ENCODE results near the gene WASF1. TPM values are rescaled to one million over a fixed set of nuclear protein-coding genes. Genes with fewer than 3 reads are reported as not detected.
A peak's percentile ranks its signal among the peaks of the same experiment; 100 is the strongest.

WASF1 gene
- total RNA-seq, result 12.9 TPM

DNA sequence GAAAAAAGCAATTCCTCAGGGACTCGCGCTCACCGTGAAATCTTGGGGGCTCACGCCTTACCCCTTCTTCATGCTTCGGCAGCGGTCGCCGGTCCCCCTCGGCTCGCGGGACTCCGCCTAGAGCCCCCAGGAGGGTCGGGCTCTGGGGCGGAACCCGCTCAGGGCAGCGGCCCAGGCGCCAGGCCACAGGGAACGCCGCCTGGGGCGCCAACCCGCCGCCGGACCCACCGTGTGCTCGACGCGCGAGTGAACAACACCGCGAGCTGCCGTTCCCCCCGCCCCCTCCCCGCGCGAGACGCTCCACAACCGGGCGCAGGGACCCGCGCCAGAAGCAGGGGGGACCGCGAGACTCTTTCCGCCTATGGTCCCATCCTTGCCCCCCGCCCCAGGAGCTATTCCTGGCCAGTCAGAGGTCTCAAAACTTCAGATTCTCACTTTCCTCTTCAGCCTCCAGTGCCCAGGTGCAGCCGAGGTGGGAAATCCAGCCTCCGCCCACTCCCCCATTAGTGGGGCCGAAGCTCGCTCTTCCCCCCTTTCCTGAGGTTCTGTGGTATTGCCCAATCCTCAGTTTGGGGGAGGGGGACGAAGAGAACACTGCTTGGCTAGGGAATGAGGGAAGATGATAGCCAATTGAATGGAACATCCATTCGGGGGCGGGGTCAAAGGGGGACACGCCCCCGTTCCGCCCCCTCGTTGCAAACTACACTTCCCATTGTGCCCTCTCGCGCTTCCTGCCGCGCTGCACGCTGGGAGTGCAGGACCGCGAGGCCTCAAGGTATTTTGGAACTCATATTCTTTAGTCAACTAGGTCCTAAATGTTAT, at the start of gene WASF1:
Gene WASF1, minus strand, starts transcription at position 265 of the 822 bp plus-strand sequence. CDS start 52,069 bp downstream, outside the sequence.
- peak; percentile 97 for DNase-seq (ENCODE audit: low spot score)

GRCh38 chr6:110226261-110226660, 46.8 kb upstream of the WASF1 start:
- no peak for DNase-seq (ENCODE audit: low spot score)

- no peak for DNase-seq (ENCODE audit: low spot score)
Measured at GRCh38 chr6:110221738-110222137, 42.3 kb upstream of the WASF1 start.

GRCh38 chr6:110217266-110217665, 37.8 kb upstream of the WASF1 start:
- DNase-seq (ENCODE audit: low spot score), result no peak

- DNase-seq (ENCODE audit: low spot score), result no peak
Measured at GRCh38 chr6:110216140-110216539, 36.7 kb upstream of the WASF1 start.

GRCh38 chr6:110214338-110214737, 34.9 kb upstream of the WASF1 start:
- DNase-seq (ENCODE audit: low spot score), result no peak

DNA sequence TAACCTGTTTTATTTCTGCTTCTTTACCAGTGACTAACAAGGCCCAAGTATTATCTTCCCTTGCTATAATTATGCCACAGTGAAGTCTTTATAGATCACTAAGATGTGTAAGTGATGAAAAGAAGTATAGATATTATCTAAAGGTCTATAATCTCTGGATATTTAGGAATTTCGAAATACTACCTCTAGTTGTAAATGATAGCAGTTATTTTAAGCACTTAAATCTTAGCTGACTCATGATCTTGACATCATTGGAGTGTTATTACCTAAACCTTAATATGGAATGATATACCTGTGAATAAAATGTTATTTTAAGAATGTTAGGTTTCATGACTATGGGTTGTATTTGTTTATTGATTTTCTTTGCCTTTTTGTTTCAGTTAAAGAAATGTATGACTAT, 32.3 kb upstream of the WASF1 start:
- DNase-seq (ENCODE audit: low spot score), result no peak

DNA sequence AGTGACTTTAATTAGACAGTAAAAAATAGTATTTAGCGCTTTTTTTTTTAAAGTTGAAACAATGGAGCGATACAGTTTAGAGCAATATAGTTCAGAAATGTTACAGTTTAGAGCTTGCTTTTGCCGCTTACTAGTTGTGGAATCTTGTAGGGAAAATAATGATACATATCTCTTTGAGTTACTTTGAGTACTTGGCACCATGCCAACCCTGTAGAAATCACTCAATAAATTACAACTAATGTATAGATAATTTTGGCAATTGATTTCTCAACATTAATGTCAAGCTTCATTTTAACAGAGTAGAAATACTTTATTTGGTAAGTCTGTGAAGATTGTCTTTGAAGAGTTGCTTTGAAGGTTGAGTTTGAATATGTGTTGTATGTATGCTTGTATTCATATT, 28.2 kb upstream of the WASF1 start:
- DNase-seq (ENCODE audit: low spot score), result no peak

DNA sequence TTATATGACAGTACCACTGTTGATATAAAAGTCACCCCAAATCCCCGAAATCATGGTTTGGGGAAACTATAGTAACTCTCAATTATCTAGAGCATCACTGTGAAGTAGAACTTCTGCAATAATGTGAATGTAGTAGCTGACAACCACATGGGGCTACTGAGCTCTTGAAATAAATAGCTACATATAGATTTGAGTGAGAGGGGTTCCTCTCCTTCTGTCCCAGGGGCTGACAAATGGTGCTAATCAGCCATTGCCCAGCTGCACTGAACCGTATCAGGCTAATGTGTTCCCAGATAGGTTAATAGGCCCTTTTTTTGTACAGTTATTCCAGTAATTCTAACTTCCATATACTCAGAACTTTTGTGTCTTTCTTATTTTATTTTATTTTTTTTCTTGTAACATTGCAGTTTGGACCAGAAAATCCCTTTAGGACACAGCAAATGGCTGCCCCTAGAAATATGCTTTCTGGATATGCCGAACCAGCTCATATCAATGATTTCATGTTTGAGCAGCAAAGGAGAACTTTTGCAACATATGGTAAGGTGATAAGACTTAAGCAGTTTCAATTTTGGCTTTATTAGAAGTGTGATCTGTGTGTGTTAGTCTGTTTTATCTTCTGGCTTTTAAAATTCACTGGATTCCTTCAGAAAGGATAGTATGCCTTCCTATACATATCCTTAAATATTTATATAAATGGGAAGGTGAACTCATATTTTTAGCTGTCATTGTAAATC, 21.8 kb upstream of the WASF1 start:
- no peak for DNase-seq (ENCODE audit: low spot score)

GRCh38 chr6:110198561-110198960, 19.1 kb upstream of the WASF1 start:
- no peak for DNase-seq (ENCODE audit: low spot score)

DNA sequence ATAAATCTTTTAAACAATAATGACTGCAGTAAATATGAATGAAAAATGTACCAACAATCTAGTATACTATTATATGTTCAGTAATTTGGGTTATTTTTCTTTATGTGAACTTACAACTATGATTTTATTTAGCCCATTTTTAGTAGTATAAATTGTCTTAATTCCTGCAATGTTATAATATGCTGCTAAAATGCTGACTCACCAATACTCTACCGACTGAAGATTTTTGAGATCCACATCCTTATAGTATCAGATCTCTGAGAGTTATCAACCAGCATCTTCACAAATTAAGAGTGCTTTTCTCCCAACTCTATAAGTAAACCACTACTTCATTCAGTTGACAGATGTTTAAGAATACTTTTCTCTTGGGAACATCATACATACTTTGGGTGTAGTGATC, 17.4 kb upstream of the WASF1 start:
- DNase-seq (ENCODE audit: low spot score), result no peak

GRCh38 chr6:110195639-110196038, 16.2 kb upstream of the WASF1 start:
- DNase-seq (ENCODE audit: low spot score), result no peak

DNA sequence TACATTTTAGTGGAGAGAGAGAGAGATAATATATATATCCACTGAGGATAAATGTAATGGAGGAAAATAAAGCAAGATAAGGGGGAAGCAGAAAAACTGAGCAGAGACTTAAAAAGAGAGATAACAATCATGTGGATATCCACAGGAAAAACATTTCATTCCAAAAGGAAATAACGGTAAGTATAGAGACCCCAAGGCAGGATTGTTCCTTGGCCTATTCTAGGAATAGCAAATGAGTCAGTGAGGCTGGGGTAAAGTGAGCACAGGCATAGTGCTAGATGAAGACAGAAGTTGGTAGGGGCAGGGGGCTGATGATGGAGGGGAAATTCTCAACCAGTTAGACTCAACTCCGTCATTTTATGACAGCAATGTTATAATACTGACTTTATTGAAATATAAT, 12.0 kb upstream of the WASF1 start:
- DNase-seq (ENCODE audit: low spot score), result no peak

- DNase-seq (ENCODE audit: low spot score), result no peak
Measured at GRCh38 chr6:110190726-110191125, 11.3 kb upstream of the WASF1 start.

DNA sequence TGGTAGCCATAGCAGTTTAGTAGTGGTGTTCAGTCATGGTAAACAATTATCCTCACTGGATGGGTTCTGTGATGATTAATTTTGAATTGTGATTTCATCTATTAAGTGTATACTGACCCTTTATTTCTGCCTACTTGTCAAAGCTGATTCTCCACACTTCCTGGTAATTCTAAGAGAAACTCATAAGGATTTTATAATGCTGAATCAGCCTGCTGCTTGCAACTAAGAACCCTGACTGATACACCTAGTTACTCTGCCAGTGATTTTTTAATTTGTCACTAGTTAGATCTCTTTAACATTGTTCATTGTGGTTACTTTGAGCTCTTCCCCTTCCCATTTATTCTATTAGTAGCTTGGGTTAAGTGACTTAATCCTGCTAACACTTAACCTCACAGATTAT, 9.3 kb upstream of the WASF1 start:
- no peak for DNase-seq (ENCODE audit: low spot score)

DNA sequence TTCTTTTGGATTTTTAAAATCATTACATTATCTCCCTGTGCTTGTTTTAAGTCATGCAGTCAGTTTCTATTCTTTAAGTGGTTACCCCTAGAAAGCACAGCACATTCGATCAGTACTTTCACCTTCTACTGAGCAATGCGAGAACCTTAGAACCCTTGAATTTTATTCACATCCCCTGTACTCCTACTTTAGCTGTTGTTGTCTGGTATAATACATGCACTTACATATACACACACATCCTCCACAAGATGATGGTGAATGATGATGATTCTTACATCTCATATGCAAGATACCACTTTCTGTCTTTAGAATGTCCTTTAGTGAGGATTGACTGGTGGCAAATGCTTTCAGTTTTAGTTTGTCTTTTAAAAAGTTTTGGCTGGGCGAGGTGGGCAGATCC, 6.4 kb upstream of the WASF1 start:
- DNase-seq (ENCODE audit: low spot score), result no peak

GRCh38 chr6:110183292-110183885, 3.9 kb upstream of the WASF1 start:
- no peak for DNase-seq (ENCODE audit: low spot score)

- DNase-seq (ENCODE audit: low spot score), result no peak
Measured at GRCh38 chr6:110181131-110182030, 1.9 kb upstream of the WASF1 start.

DNA sequence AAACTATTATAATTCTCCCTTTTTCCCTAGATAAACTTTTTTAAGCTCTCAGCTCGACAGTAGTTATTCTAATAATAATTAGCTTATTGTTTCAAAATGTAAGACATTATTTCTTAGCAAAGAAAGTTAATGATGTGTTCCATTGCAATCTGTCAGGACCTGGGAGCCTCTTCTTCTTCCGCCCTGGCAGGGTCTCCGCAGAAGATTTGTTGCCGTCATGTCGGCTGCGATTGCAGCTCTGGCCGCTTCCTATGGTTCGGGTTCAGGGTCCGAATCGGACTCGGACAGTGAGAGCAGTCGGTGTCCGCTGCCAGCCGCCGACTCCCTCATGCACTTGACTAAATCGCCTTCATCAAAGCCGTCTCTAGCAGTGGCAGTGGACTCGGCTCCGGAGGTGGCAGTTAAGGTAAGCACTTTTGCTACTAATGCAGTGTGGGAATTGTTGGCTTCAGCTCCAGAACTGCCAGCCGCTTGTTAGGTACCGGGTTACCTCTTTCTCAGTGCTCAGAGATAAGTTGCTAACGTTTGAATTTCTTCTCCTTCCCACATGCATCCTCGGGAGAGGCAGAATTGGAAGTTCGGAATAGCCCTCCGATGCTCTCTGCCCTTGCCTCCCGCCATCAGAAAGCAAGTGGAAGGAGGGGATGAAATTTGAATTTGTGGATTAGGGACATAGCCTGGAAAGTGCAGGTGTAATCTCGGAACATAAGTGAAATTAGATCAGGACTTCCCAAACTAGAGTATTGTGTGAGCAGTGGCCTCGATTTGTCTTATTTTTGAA, 948 bp upstream of the WASF1 start, which contains the start of gene CDC40:
Gene CDC40, plus strand, starts transcription at position 200 of the 781 bp plus-strand sequence. Its CDS starts 18 bp downstream, at position 218.
- peak; percentile 60 for DNase-seq (ENCODE audit: low spot score)

DNA sequence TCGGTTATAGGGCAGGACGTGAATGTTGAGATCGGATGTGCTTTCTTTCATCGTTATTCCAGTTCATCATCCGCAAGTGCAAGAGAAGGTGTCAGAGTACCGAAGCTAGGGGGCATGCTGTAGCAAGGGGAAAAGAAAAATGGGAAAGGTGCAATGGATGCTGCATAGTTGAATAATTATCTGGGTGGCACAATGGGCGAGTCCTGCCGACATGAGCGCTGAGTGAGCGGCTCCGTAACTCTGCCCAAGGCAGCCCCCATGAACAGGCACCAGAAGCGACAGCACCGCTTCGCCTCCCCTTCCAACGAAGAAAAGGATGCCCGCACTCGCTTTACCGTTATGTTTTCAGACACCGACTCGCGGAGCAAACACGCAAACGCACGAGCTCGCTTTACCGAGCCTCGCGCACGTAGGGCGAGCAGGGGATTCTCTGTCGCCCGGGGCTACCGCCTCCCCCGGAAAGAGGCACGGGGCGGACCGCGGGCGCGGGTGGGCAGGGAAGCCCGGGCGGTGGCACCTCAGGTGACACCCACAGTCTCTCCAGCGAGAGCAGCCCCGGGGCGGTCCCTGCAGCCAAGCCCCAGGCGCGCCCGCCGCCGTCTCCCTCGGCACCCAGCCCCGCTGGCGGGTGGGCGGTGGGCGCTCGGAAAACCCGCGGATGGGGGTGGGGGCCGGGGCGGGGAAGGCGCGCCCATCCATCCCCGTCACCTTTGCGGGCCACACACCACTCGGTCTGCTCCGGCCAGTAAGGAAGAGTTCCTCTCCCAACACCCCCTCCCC, 654 bp downstream of the WASF1 start:
- DNase-seq (ENCODE audit: low spot score), result peak; percentile 26

Measured in mucosa of gallbladder (tissue), 1 donor.